ENCODE data around the gene NCOR1. TPM values are rescaled to one million over a fixed set of nuclear protein-coding genes. Genes with fewer than 3 reads are reported as not detected.

NCOR1 gene
- total and polyA plus RNA-seq, 2 of the 13 experiments (the other 11 are each of a cell fraction or from before 2014, with no cell fraction given): 57.0 to 71.7 TPM

GRCh38 chr17:16025202-16025601 is 190.1 kb downstream of the NCOR1 start:
- no peak overlapping the region for H2AFZ ChIP-seq (ENCODE audit: low read length)
- H3K4me1 ChIP-seq (ENCODE audit: insufficient read depth, low read length): peaks cover 7% of the 10 kb centered on the region; the same call in 1 of the 2 replicates
- no peak overlapping the region for H3K9ac ChIP-seq (ENCODE audit: insufficient read depth, low read depth, low read length)
- no TSS peak for BruUV-seq (replicated peaks)
- DNase-seq (ENCODE audit: low spot score): no peak
- no peak for FAIRE-seq
- POLR2A ChIA-PET: no interaction called here
- peaks cover 6% of the 10 kb centered on the region for H3K79me2 ChIP-seq (ENCODE audit: insufficient read depth, low read length)
- peak; percentile 21 for TF ChIP-seq RBM22 (optimal IDR thresholded peaks at IDR 0.05; ENCODE audit: low read length)
- TF ChIP-seq POLR2G (IDR thresholded peaks at IDR 0.05; ENCODE audit: low read depth, low read length): 0 out of 2 replicates have a peak, but pooled peaks have one; percentile 31
- TF ChIP-seq ZNF430 (CRISPR knock-in tag; IDR thresholded peaks at IDR 0.05): no peak
- peaks cover 19 to 73% of the 10 kb centered on the region in 2 experiments for H3K36me3 ChIP-seq (replicated peaks in 1 of 2; ENCODE audit: control insufficient read depth in 1 of 2, insufficient read depth in 2 of 2, low read length in 2 of 2)
- in situ Hi-C loops (cut with HindIII; ENCODE audit: extremely low pct_ligation_motif_present, low pct_unique_long_range_greater_than_20kb) (no loop called here), intact Hi-C loops (cut with micrococcal nuclease; ENCODE audit: unreplicated experiment) (no loop called here)
- H3K27me3 ChIP-seq (ENCODE audit: control insufficient read depth in 1 of 2, insufficient read depth in 2 of 2, low read length in 2 of 2): no peaks in the 10 kb centered on the region
- H4K20me1 ChIP-seq (ENCODE audit: insufficient read depth, low read length): no peaks in the 10 kb centered on the region
- 100% methylated on average over 1 of the region's 1 CpG for WGBS (ENCODE audit: low lambda C conversion rate)
- H3K4me2 ChIP-seq (ENCODE audit: low read depth, low read length): no peak overlapping the region
- ATAC-seq: no peak
- no peaks in the 10 kb centered on the region for H3K9me3 ChIP-seq (ENCODE audit: low read length)
- no peak overlapping the region for H3K27ac ChIP-seq (ENCODE audit: extremely low read length, insufficient read depth, low read length)
- H3K4me3 ChIP-seq (replicated peaks in 1 of 3; ENCODE audit: insufficient read depth in 1 of 3, low read depth in 2 of 3, low read length in 3 of 3): no peak overlapping the region
- CTCF ChIA-PET (ENCODE audit: low intra/inter-chr PET ratio, low total read pairs): no interaction called here

DNA sequence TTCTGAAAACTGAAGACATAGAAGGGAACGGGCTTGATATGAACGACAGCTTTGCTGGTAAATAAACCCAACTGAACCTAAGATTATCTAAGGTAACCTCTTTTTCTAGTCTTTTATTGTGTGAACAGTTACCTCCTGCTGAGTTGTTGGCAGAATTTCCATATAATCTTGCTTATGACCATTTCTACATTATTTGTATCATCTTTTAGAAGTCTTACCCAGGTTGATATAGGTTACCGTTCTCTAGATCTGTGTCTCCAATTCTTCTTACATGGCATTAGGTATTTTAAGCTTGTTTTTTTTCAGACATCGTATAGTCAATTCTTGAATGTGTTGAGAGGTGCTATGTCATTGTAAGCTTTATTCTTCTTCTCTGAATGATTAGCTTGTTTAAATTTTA is 191.5 kb downstream of the NCOR1 start:
- in situ Hi-C loops (cut with HindIII; ENCODE audit: extremely low pct_ligation_motif_present, low pct_unique_long_range_greater_than_20kb) (no loop called here), intact Hi-C loops (cut with micrococcal nuclease; ENCODE audit: unreplicated experiment) (no loop called here)
- H3K9me3 ChIP-seq (ENCODE audit: low read length): no peaks in the 10 kb centered on the region
- CTCF ChIA-PET (ENCODE audit: low intra/inter-chr PET ratio, low total read pairs): no interaction called here
- no peak overlapping the region for H3K4me2 ChIP-seq (ENCODE audit: low read depth, low read length)
- H3K27ac ChIP-seq (ENCODE audit: extremely low read length, insufficient read depth, low read length): no peak overlapping the region
- no TSS peak for BruUV-seq (replicated peaks)
- ATAC-seq: no peak
- H3K4me3 ChIP-seq (replicated peaks in 1 of 3; ENCODE audit: insufficient read depth in 1 of 3, low read depth in 2 of 3, low read length in 3 of 3): no peak overlapping the region
- no peak overlapping the region for H2AFZ ChIP-seq (ENCODE audit: low read length)
- no peak for TF ChIP-seq ZNF264 (CRISPR knock-in tag; IDR thresholded peaks at IDR 0.05)
- peak; percentile 47 for TF ChIP-seq AGO2 (optimal IDR thresholded peaks at IDR 0.05; ENCODE audit: low read depth, low read length)
- POLR2A ChIA-PET: no interaction called here
- peaks cover 16 to 75% of the 10 kb centered on the region in 2 experiments for H3K36me3 ChIP-seq (replicated peaks in 1 of 2; ENCODE audit: control insufficient read depth in 1 of 2, insufficient read depth in 2 of 2, low read length in 2 of 2)
- peaks cover 7% of the 10 kb centered on the region; the same call in 1 of the 2 replicates for H3K4me1 ChIP-seq (ENCODE audit: insufficient read depth, low read length)
- peaks cover 6% of the 10 kb centered on the region for H3K79me2 ChIP-seq (ENCODE audit: insufficient read depth, low read length)
- no peaks in the 10 kb centered on the region for H4K20me1 ChIP-seq (ENCODE audit: insufficient read depth, low read length)
- no peaks in the 10 kb centered on the region for H3K27me3 ChIP-seq (ENCODE audit: control insufficient read depth in 1 of 2, insufficient read depth in 2 of 2, low read length in 2 of 2)
- FAIRE-seq: no peak
- 92% methylated on average over 4 of the region's 4 CpGs for WGBS (ENCODE audit: low lambda C conversion rate)
- no peak for DNase-seq (ENCODE audit: low spot score)
- H3K9ac ChIP-seq (ENCODE audit: insufficient read depth, low read depth, low read length): no peak overlapping the region
